ENCODE measurements around the gene KCND3. TPM values are rescaled to one million over a fixed set of nuclear protein-coding genes. Genes with fewer than 3 reads are reported as not detected.
"Not testable (repeated sequence)": the region's sequence is repeated elsewhere in the genome, so short reads cannot be mapped to it uniquely, and the experiment has no call there.

The KCND3 gene
- total and polyA plus RNA-seq, 5 donors: 11.4 to 30.4 (median 26.9) TPM

DNA sequence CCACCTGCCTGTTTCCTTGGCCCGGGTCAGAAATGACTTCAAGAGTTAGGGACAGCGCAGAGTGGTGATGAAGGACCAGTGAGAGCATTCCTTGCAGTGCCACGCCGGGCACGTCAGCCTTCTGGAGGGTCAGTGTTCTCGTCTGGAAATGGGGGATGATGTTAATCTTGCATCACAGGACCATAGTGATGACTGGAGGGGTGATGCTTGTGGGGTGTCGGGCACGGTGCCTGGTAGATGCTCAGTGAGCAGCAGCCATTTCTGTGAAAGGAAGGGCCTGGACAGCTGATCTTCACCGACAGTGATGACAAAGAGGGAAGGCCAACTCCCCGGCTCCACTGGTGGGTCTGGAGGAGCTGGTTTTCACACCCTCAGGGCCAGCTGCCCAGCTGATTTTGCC lies 177.6 kb downstream of the KCND3 start:
- 85% methylated on average over 10 of the region's 10 CpGs for WGBS
- intact Hi-C loops (cut with DNase I): no loop called here
- Histone ChIP-seq H3K4me1 (ENCODE audit: control insufficient read depth, insufficient read depth, low read length) (no peaks in the 10 kb centered on the region), H3K9me3 (ENCODE audit: control insufficient read depth, low read length) (no peaks in the 10 kb centered on the region), H3K4me3 (ENCODE audit: low read length) (no peak overlapping the region), H3K27me3 (ENCODE audit: control insufficient read depth, insufficient read depth) (no peaks in the 10 kb centered on the region), H3K27ac (ENCODE audit: low read length) (no peak overlapping the region)
- DNase-seq: no peak
- no peak for ATAC-seq

GRCh38 chr1:111805251-111805650 lies 184.2 kb downstream of the KCND3 start:
- 78% methylated on average over 2 of the region's 2 CpGs for WGBS
- ATAC-seq (no peak), DNase-seq (no peak)
- intact Hi-C loops (cut with DNase I): loop anchor here in 1 of 4 donors (10.0 kb wide), 1 partner anchor 180 kb away; the partner anchor contains the start of gene KCND3
- no peak overlapping the region for H3K27ac ChIP-seq (ENCODE audit: low read length)
- H3K9me3 ChIP-seq (ENCODE audit: control insufficient read depth, low read length): no peaks in the 10 kb centered on the region
- H3K27me3 ChIP-seq (ENCODE audit: control insufficient read depth, insufficient read depth): no peaks in the 10 kb centered on the region
- H3K4me1 ChIP-seq (ENCODE audit: control insufficient read depth, insufficient read depth, low read length): no peaks in the 10 kb centered on the region
- H3K4me3 ChIP-seq (ENCODE audit: low read length): no peak overlapping the region

GRCh38 chr1:111804776-111805175 lies 184.7 kb downstream of the KCND3 start:
- Histone ChIP-seq H3K9me3 (ENCODE audit: control insufficient read depth, low read length) (no peaks in the 10 kb centered on the region), H3K4me1 (ENCODE audit: control insufficient read depth, insufficient read depth, low read length) (no peaks in the 10 kb centered on the region), H3K27ac (ENCODE audit: low read length) (no peak overlapping the region), H3K4me3 (ENCODE audit: low read length) (no peak overlapping the region), H3K27me3 (ENCODE audit: control insufficient read depth, insufficient read depth) (no peaks in the 10 kb centered on the region)
- ATAC-seq (no peak), DNase-seq (no peak)
- intact Hi-C loops (cut with DNase I): loop anchor here in 1 of 4 donors (5.0 to 10.0 kb wide), 2 partner anchors 73 to 180 kb away; partner anchors contain the start of gene KCND3
- WGBS: 77% methylated on average over 11 of the region's 11 CpGs

GRCh38 chr1:111803951-111804350 lies 185.5 kb downstream of the KCND3 start:
- Histone ChIP-seq H3K9me3 (ENCODE audit: control insufficient read depth, low read length) (no peaks in the 10 kb centered on the region), H3K27me3 (ENCODE audit: control insufficient read depth, insufficient read depth) (no peaks in the 10 kb centered on the region), H3K4me1 (ENCODE audit: control insufficient read depth, insufficient read depth, low read length) (no peaks in the 10 kb centered on the region), H3K4me3 (ENCODE audit: low read length) (no peak overlapping the region), H3K27ac (ENCODE audit: low read length) (peak overlapping the region; percentile 18)
- intact Hi-C loops (cut with DNase I): loop anchor here in 1 of 4 donors (5.0 to 10.0 kb wide), 2 partner anchors 73 to 181 kb away; partner anchors contain the start of gene KCND3
- DNase-seq (peak in 1 of 3 donors; percentile 48), ATAC-seq (no peak)
- WGBS: 70% methylated on average over 5 of the region's 5 CpGs

DNA sequence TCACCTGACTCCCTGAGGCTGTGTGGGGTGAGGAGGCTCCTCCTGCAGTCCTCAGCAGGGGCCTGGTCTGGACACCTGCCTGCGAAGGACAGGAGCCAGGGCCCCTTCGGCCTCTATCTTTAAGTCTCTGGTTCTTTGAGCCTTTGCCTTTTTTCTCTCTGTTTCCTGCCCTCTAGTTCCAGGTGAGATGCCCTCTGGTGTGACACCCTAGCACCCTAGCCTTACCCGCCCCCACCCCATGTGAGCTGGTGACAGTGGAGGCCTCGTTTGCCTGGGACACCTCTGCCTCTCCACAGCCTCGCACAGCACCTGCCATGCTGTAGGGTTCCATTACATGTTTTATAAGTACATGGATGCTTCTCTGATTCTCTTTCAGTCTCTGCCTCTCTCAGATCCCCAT lies 186.5 kb downstream of the KCND3 start:
- DNase-seq (no peak), ATAC-seq (no peak)
- 85% methylated on average over 5 of the region's 5 CpGs for WGBS
- Histone ChIP-seq H3K4me1 (ENCODE audit: control insufficient read depth, insufficient read depth, low read length) (no peaks in the 10 kb centered on the region), H3K9me3 (ENCODE audit: control insufficient read depth, low read length) (no peaks in the 10 kb centered on the region), H3K4me3 (ENCODE audit: low read length) (no peak overlapping the region), H3K27me3 (ENCODE audit: control insufficient read depth, insufficient read depth) (no peaks in the 10 kb centered on the region), H3K27ac (ENCODE audit: low read length) (peak overlapping the region; percentile 24)
- intact Hi-C loops (cut with DNase I): loop anchor here in 1 of 4 donors (5.0 to 10.0 kb wide), 2 partner anchors 74 to 182 kb away; partner anchors contain the start of gene KCND3

DNA sequence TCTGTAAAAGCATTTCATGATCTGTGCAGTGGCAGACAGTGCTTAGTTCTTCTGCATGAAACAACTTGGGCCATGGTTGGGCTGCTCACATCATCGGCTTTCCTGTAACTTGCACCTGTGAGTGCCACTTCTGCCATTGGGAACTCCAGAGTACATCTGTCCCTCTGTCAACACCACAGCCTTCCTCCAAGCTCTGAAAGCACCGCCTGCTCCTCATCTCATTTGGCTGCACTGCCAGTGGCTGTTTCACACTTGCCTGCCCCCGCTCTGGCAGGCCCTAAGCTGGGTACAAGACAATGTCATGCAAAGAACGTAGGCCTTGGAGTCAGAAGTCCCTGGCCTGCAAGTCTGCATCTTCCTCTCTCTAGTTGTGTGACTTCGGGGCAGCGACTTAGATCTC lies 187.4 kb downstream of the KCND3 start:
- ATAC-seq (peak; percentile 72 to 75), DNase-seq (peak; percentile 33 to 70 (median 65))
- Histone ChIP-seq H3K27me3 (ENCODE audit: control insufficient read depth, insufficient read depth) (no peaks in the 10 kb centered on the region), H3K9me3 (ENCODE audit: control insufficient read depth, low read length) (no peaks in the 10 kb centered on the region), H3K4me1 (ENCODE audit: control insufficient read depth, insufficient read depth, low read length) (no peaks in the 10 kb centered on the region), H3K27ac (ENCODE audit: low read length) (peak overlapping the region; percentile 71), H3K4me3 (ENCODE audit: low read length) (no peak overlapping the region)
- 70% methylated on average over 6 of the region's 6 CpGs for WGBS
- intact Hi-C loops (cut with DNase I): loop anchor here in 1 of 4 donors (5.0 to 10.0 kb wide), 2 partner anchors 75 to 183 kb away; partner anchors contain the start of gene KCND3

- Histone ChIP-seq H3K9me3 (ENCODE audit: control insufficient read depth, low read length) (no peaks in the 10 kb centered on the region), H3K27ac (ENCODE audit: low read length) (peak overlapping the region; percentile 71), H3K27me3 (ENCODE audit: control insufficient read depth, insufficient read depth) (no peaks in the 10 kb centered on the region), H3K4me1 (ENCODE audit: control insufficient read depth, insufficient read depth, low read length) (no peaks in the 10 kb centered on the region), H3K4me3 (ENCODE audit: low read length) (no peak overlapping the region)
- DNase-seq: peak; percentile 37 to 68 (median 65)
- 74% methylated on average over 13 of the region's 13 CpGs for WGBS
- intact Hi-C loops (cut with DNase I): loop anchor here in 1 of 4 donors (5.0 to 10.0 kb wide), 2 partner anchors 76 to 184 kb away; partner anchors contain the start of gene KCND3
- ATAC-seq: peak; percentile 84
Observed at GRCh38 chr1:111801071-111801850, 188.2 kb downstream of the KCND3 start.

DNA sequence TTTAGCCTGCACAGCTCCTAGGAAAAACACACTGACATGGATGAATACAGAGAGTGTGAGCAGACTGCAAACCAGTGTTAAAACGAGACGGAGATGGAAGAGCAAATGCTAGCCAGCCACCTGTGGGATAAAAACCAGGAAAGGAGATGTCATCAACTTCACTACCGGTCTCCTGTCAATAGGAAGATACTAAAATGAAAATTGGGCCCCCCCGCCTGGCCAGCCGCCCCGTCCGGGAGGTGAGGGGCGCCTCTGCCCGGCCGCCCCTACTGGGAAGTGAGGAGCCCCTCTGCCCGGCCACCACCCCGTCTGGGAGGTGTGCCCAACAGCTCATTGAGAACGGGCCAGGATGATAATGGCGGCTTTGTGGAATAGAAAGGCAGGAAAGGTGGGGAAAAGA lies 189.7 kb downstream of the KCND3 start:
- H3K27me3 ChIP-seq (ENCODE audit: control insufficient read depth, insufficient read depth); H3K4me1 ChIP-seq (ENCODE audit: control insufficient read depth, insufficient read depth, low read length); ATAC-seq; H3K9me3 ChIP-seq (ENCODE audit: control insufficient read depth, low read length); H3K27ac ChIP-seq (ENCODE audit: low read length); DNase-seq; H3K4me3 ChIP-seq (ENCODE audit: low read length): not testable (repeated sequence)
- WGBS: 89% methylated on average over 13 of the region's 14 CpGs
- intact Hi-C loops (cut with DNase I): loop anchor here in 3 of 4 donors (5.0 to 10.0 kb wide), 5 partner anchors 78 to 535 kb away; partner anchors contain the start of gene KCND3 (in 2 of the 3)

GRCh38 chr1:111798580-111798979 lies 190.9 kb downstream of the KCND3 start:
- ATAC-seq (no peak), DNase-seq (no peak)
- H3K9me3 ChIP-seq (ENCODE audit: control insufficient read depth, low read length): no peaks in the 10 kb centered on the region
- intact Hi-C loops (cut with DNase I): loop anchor here in 3 of 4 donors (5.0 to 10.0 kb wide), 3 partner anchors 189 to 536 kb away; partner anchors contain the start of gene KCND3 (in 1 of the 3)
- H3K27me3 ChIP-seq (ENCODE audit: control insufficient read depth, insufficient read depth): no peaks in the 10 kb centered on the region
- WGBS: 93% methylated on average over 2 of the region's 2 CpGs
- H3K27ac ChIP-seq (ENCODE audit: low read length): no peak overlapping the region
- H3K4me1 ChIP-seq (ENCODE audit: control insufficient read depth, insufficient read depth, low read length): no peaks in the 10 kb centered on the region
- no peak overlapping the region for H3K4me3 ChIP-seq (ENCODE audit: low read length)

DNA sequence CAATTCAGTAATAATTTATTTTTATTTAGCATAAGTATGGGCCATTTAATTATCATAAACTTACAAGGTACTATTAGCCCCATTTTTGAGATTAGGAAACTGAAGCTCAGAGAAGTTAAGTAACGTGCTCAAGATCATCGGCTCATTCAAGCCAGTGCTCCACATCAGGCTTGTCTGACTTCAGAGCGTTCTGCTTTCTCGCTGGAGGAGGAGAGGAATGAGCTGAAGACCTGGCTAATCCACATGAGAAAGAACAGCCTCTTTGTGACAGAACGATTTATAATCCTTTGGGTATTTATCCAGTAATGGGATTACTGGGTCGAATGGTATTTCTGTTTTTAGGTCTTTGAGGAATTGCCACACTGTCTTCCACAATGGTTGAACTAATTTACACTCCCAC lies 194.1 kb downstream of the KCND3 start:
- ATAC-seq (no peak), DNase-seq (no peak)
- intact Hi-C loops (cut with DNase I): loop anchor here in 3 of 4 donors (5.0 to 10.0 kb wide), 3 partner anchors 192 to 539 kb away; partner anchors contain the start of gene KCND3 (in 1 of the 3)
- H3K9me3 ChIP-seq (ENCODE audit: control insufficient read depth, low read length): no peaks in the 10 kb centered on the region
- H3K27me3 ChIP-seq (ENCODE audit: control insufficient read depth, insufficient read depth): no peaks in the 10 kb centered on the region
- WGBS: 85% methylated on average over 6 of the region's 6 CpGs
- no peak overlapping the region for H3K27ac ChIP-seq (ENCODE audit: low read length)
- no peak overlapping the region for H3K4me3 ChIP-seq (ENCODE audit: low read length)
- peaks cover 2% of the 10 kb centered on the region for H3K4me1 ChIP-seq (ENCODE audit: control insufficient read depth, insufficient read depth, low read length)

DNA sequence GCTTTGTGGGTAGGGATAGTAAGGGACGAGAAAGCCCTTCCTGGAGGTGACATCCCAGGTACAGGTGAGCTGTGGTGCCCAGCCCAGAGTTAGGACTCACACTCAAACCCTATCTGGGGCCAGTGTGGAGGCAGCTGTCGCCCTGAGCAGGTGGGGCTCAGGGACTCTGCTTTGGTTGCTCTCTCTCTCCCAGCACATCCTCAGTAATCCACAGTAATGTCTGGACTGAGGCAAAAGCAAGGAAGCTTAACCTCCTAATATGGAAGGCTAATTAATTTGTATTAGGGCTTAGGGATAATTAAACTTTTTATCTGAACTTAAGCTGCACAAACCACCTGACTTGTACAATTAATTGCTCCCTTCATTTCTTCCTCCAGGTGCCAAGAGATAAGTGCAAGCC lies 195.5 kb downstream of the KCND3 start:
- intact Hi-C loops (cut with DNase I): loop anchor here in 2 of 4 donors (10.0 kb wide), 2 partner anchors 201 to 541 kb away; no protein-coding TSS in a partner anchor
- 55% methylated on average over 2 of the region's 2 CpGs for WGBS
- Histone ChIP-seq H3K4me1 (ENCODE audit: control insufficient read depth, insufficient read depth, low read length) (peaks cover 2% of the 10 kb centered on the region), H3K4me3 (ENCODE audit: low read length) (no peak overlapping the region), H3K27me3 (ENCODE audit: control insufficient read depth, insufficient read depth) (no peaks in the 10 kb centered on the region), H3K27ac (ENCODE audit: low read length) (no peak overlapping the region), H3K9me3 (ENCODE audit: control insufficient read depth, low read length) (no peaks in the 10 kb centered on the region)
- ATAC-seq (no peak), DNase-seq (no peak)
